HCT116 (cell line): Measurements from ENCODE around the gene IL6ST.

Experiments used
- ATF3 ChIP-seq: IDR thresholded peaks from 2 replicates; pipeline ENCODE4 v1.6.1; 2012
- CTCF ChIP-seq, 3 experiments: fragments of 200-600 bp in 1 of 3; sonication (generic) in 1 of 3; IDR thresholded peaks in 2 of 3; conservative IDR thresholded peaks in 1 of 3; 2 replicates each; pipeline ENCODE4 v1.5.1; 2012 to 2017; ENCODE audit warnings: low read depth in 2 of 3, low read length in 2 of 3, antibody characterized with exemption in 1 of 3, borderline replicate concordance in 1 of 3, control low read depth in 1 of 3, mild to moderate bottlenecking in 1 of 3, mixed read lengths in 1 of 3, mixed run types in 1 of 3, moderate library complexity in 1 of 3; ENCODE audit not compliant: insufficient read depth in 1 of 3
- EGR1 ChIP-seq: IDR thresholded peaks from 2 replicates; pipeline ENCODE4 v1.6.1; 2012; ENCODE audit warnings: low read depth
- EZH2 ChIP-seq: fragments of 200-600 bp; sonication (generic); IDR thresholded peaks from 2 replicates; pipeline ENCODE4 v1.6.1; 2017; ENCODE audit warnings: antibody characterized with exemption, mixed run types
- EZH2phosphoT487 ChIP-seq: fragments of 200-600 bp; IDR thresholded peaks from 2 replicates; pipeline ENCODE4 v1.6.1; 2018; ENCODE audit warnings: antibody characterized with exemption, borderline replicate concordance
- POLR2A ChIP-seq: IDR thresholded peaks from 2 replicates; pipeline ENCODE4 v1.7.0; 2011; ENCODE audit warnings: borderline replicate concordance; ENCODE audit not compliant: insufficient read depth, insufficient read length; ENCODE audit errors: extremely low read depth
- POLR2AphosphoS5 ChIP-seq: IDR thresholded peaks from 2 replicates; pipeline ENCODE4 v1.6.1; 2011; ENCODE audit warnings: mild to moderate bottlenecking, low read depth, low read length, moderate library complexity
- RAD21 ChIP-seq: IDR thresholded peaks from 2 replicates; pipeline ENCODE4 v1.6.1; 2012; ENCODE audit warnings: low read depth, mild to moderate bottlenecking
- REST ChIP-seq: IDR thresholded peaks from 2 replicates; pipeline ENCODE4 v1.6.1; 2012; ENCODE audit warnings: low read depth
- SIN3A ChIP-seq: IDR thresholded peaks from 2 replicates; pipeline ENCODE4 v1.6.1; 2012; ENCODE audit warnings: low read depth
- SP1 ChIP-seq: IDR thresholded peaks from 2 replicates; pipeline ENCODE4 v1.6.1; 2012; ENCODE audit warnings: low read depth
- TCF7L2 ChIP-seq: IDR thresholded peaks from 2 replicates; pipeline ENCODE4 v1.7.0; 2011; ENCODE audit warnings: borderline replicate concordance, inconsistent platforms; ENCODE audit not compliant: insufficient read depth, insufficient read length; ENCODE audit errors: extremely low read depth
- ZBTB33 ChIP-seq: IDR thresholded peaks from 2 replicates; pipeline ENCODE4 v1.6.1; 2011; ENCODE audit warnings: mild to moderate bottlenecking, low read length, moderate library complexity; ENCODE audit not compliant: insufficient replicate concordance; ENCODE audit errors: extremely low read depth

- no peak for TF ChIP-seq REST
- no peak for TF ChIP-seq ATF3
- TF ChIP-seq RAD21: no peak
- TF ChIP-seq EZH2phosphoT487: no peak
- TF ChIP-seq CTCF (IDR thresholded peaks at IDR 0.05 in 2 of 3, conservative IDR thresholded peaks at IDR 0.05 in 1 of 3; ENCODE audit: borderline replicate concordance in 1 of 3, insufficient read depth in 1 of 3, low read depth in 2 of 3, low read length in 2 of 3): no peak
- TF ChIP-seq EZH2: no peak
- TF ChIP-seq SP1: no peak
- no peak for TF ChIP-seq POLR2A
- TF ChIP-seq ZBTB33: no peak
- no peak for TF ChIP-seq SIN3A
- TF ChIP-seq TCF7L2: no peak
- no peak for TF ChIP-seq EGR1
- no peak for TF ChIP-seq POLR2AphosphoS5
Observed at GRCh38 chr5:56010431-56010830, 15.7 kb upstream of the IL6ST start.
